HEK293 (cell line): ENCODE data around the gene ATRNL1.

Experiments used
- CTCF ChIA-PET: fragments of 350-600 bp; formaldehyde crosslinking; extraction: SDS; loops from one replicate; lab custom pipeline; 2021; ENCODE audit warnings: antibody characterized with exemption; lab: Yijun Ruan, JAX
- POLR2A ChIA-PET: fragments of 300-600 bp; formaldehyde crosslinking; extraction: SDS; loops from one replicate; lab custom pipeline; 2020; ENCODE audit warnings: antibody characterized with exemption, inconsistent platforms; lab: Yijun Ruan, JAX
- H3K27ac ChIP-seq: fragments of 200-500 bp; sonication (Bioruptor generic); 2 replicates; pipeline ENCODE4 v1.5.1; 2014; ENCODE audit warnings: low read depth, low read length, control low read depth, inconsistent platforms; ENCODE audit errors: extremely low read depth
- H3K36me3 ChIP-seq, 2 experiments: fragments of 200-500 bp in 1 of 2; sonication (Bioruptor generic) in 1 of 2; 1 replicate in 1 of 2; 2 replicates in 1 of 2; pipeline ENCODE4 v1.5.1; 2014 to 2017; ENCODE audit warnings: inconsistent platforms in 2 of 2, low read length in 2 of 2; ENCODE audit not compliant: control insufficient read depth in 2 of 2, insufficient read depth in 1 of 2
- H3K4me1 ChIP-seq: fragments of 200-500 bp; sonication (Bioruptor generic); 2 replicates; pipeline ENCODE4 v1.5.1; 2014; ENCODE audit warnings: mild to moderate bottlenecking, low read length, inconsistent platforms; ENCODE audit not compliant: control insufficient read depth, insufficient read depth
- H3K4me3 ChIP-seq: 2 replicates; pipeline ENCODE4 v1.5.1; 2011; ENCODE audit warnings: low read depth, mild to moderate bottlenecking, control low read depth, low read length, moderate library complexity
- H3K9me3 ChIP-seq: fragments of 200-500 bp; sonication (Bioruptor generic); 2 replicates; pipeline ENCODE4 v1.5.1; 2014; ENCODE audit warnings: low read depth, low read length, inconsistent platforms; ENCODE audit not compliant: control insufficient read depth, insufficient read depth
- MYNN ChIP-seq: fragments of 450-650 bp; formaldehyde crosslinking; IDR thresholded peaks from 2 replicates; pipeline ENCODE4 v1.5.1; 2016; ENCODE audit warnings: missing biosample characterization, missing genetic modification characterization, borderline replicate concordance
- OSR2 ChIP-seq: fragments of 450-650 bp; formaldehyde crosslinking; IDR thresholded peaks from 2 replicates; pipeline ENCODE4 v1.5.1; 2016; ENCODE audit warnings: missing biosample characterization, missing genetic modification characterization
- SALL2 ChIP-seq: fragments of 450-650 bp; formaldehyde crosslinking; IDR thresholded peaks from 2 replicates; pipeline ENCODE4 v1.5.0; 2017; ENCODE audit warnings: missing biosample characterization, mild to moderate bottlenecking, missing genetic modification characterization, borderline replicate concordance
- SP3 ChIP-seq: fragments of 450-650 bp; formaldehyde crosslinking; IDR thresholded peaks from 2 replicates; pipeline ENCODE4 v1.5.1; 2016; ENCODE audit warnings: missing biosample characterization, missing genetic modification characterization
- TRIM28 ChIP-seq: IDR thresholded peaks from 2 replicates; pipeline ENCODE4 v1.6.1; 2011; ENCODE audit warnings: low read length, control low read depth, borderline replicate concordance
- ZBTB26 ChIP-seq: fragments of 450-650 bp; formaldehyde crosslinking; optimal IDR thresholded peaks from 2 replicates; pipeline ENCODE3; 2016; ENCODE audit warnings: missing biosample characterization, mild to moderate bottlenecking, missing genetic modification characterization
- ZBTB48 ChIP-seq: fragments of 450-650 bp; formaldehyde crosslinking; IDR thresholded peaks from 2 replicates; pipeline ENCODE4 v1.5.1; 2016; ENCODE audit warnings: missing biosample characterization, missing genetic modification characterization
- ZNF112 ChIP-seq: fragments of 450-650 bp; formaldehyde crosslinking; IDR thresholded peaks from 2 replicates; pipeline ENCODE4 v1.5.0; 2017; ENCODE audit warnings: missing biosample characterization, missing genetic modification characterization
- ZNF133 ChIP-seq: fragments of 450-650 bp; formaldehyde crosslinking; IDR thresholded peaks from 2 replicates; pipeline ENCODE4 v1.5.1; 2016; ENCODE audit warnings: missing biosample characterization, missing genetic modification characterization
- ZNF157 ChIP-seq: fragments of 450-650 bp; formaldehyde crosslinking; IDR thresholded peaks from 2 replicates; pipeline ENCODE4 v1.5.1; 2016; ENCODE audit warnings: missing biosample characterization, missing genetic modification characterization
- ZNF16 ChIP-seq: fragments of 450-650 bp; formaldehyde crosslinking; IDR thresholded peaks from 2 replicates; pipeline ENCODE4 v1.5.1; 2016; ENCODE audit warnings: low read depth, missing biosample characterization, missing genetic modification characterization
- ZNF280C ChIP-seq: fragments of 450-650 bp; formaldehyde crosslinking; IDR thresholded peaks from 2 replicates; pipeline ENCODE4 v1.5.1; 2016; ENCODE audit warnings: missing biosample characterization, missing genetic modification characterization
- ZNF544 ChIP-seq: fragments of 450-650 bp; formaldehyde crosslinking; IDR thresholded peaks from 2 replicates; pipeline ENCODE4 v1.5.0; 2017; ENCODE audit warnings: missing biosample characterization, missing genetic modification characterization
- ZNF560 ChIP-seq: fragments of 450-650 bp; formaldehyde crosslinking; IDR thresholded peaks from 2 replicates; pipeline ENCODE4 v1.5.1; 2017; ENCODE audit warnings: missing biosample characterization, missing genetic modification characterization, borderline replicate concordance
- ZNF561 ChIP-seq: fragments of 450-650 bp; IDR thresholded peaks from 2 replicates; pipeline ENCODE4 v1.5.1; 2018; ENCODE audit warnings: missing biosample characterization, missing genetic modification characterization, borderline replicate concordance
- ZNF610 ChIP-seq: fragments of 450-650 bp; formaldehyde crosslinking; IDR thresholded peaks from 2 replicates; pipeline ENCODE4 v1.5.1; 2016; ENCODE audit warnings: missing biosample characterization, missing genetic modification characterization, borderline replicate concordance
- ZNF654 ChIP-seq: fragments of 450-650 bp; formaldehyde crosslinking; IDR thresholded peaks from 2 replicates; pipeline ENCODE4 v1.5.1; 2016; ENCODE audit warnings: low read depth, missing biosample characterization, missing genetic modification characterization
- ZNF704 ChIP-seq: fragments of 450-650 bp; formaldehyde crosslinking; IDR thresholded peaks from 2 replicates; pipeline ENCODE4 v1.5.1; 2016; ENCODE audit warnings: missing biosample characterization, missing genetic modification characterization
- TF ChIP-seq, protein P1 (sequence below): fragments of 450-650 bp; formaldehyde crosslinking; IDR thresholded peaks from 2 replicates; pipeline ENCODE4 v1.5.1; 2016; ENCODE audit warnings: missing biosample characterization, missing genetic modification characterization
- TF ChIP-seq, protein P2 (sequence below): fragments of 450-650 bp; formaldehyde crosslinking; IDR thresholded peaks from 2 replicates; pipeline ENCODE4 v1.5.1; 2016; ENCODE audit warnings: missing biosample characterization, missing genetic modification characterization
- TF ChIP-seq, protein P3 (sequence below): fragments of 450-650 bp; formaldehyde crosslinking; IDR thresholded peaks from 2 replicates; pipeline ENCODE4 v1.5.1; 2017; ENCODE audit warnings: missing biosample characterization, missing genetic modification characterization
- TF ChIP-seq, protein P4 (sequence below): sonication (generic); formaldehyde crosslinking; IDR thresholded peaks from 2 replicates; pipeline ENCODE4 v1.8.1; 2022; ENCODE audit warnings: mild to moderate bottlenecking, moderate library complexity, missing genetic modification reagents

ATRNL1 gene

GRCh38 chr10:115572740-115573455, 479.7 kb downstream of the ATRNL1 start:
- ChIA-PET CTCF (interaction anchor here (0.6 to 1.5 kb wide), 9 partner anchors 8 to 950 kb away, joined by 3 to 5 read pairs (median 3); no protein-coding TSS in a partner anchor), POLR2A (no interaction called here)
- Histone ChIP-seq H3K36me3 (no peaks in the 10 kb centered on the region), H3K4me3 (no peak overlapping the region), H3K4me1 (no peaks in the 10 kb centered on the region), H3K27ac (no peak overlapping the region), H3K9me3 (no peaks in the 10 kb centered on the region)
- TF ChIP-seq, protein P1, sequence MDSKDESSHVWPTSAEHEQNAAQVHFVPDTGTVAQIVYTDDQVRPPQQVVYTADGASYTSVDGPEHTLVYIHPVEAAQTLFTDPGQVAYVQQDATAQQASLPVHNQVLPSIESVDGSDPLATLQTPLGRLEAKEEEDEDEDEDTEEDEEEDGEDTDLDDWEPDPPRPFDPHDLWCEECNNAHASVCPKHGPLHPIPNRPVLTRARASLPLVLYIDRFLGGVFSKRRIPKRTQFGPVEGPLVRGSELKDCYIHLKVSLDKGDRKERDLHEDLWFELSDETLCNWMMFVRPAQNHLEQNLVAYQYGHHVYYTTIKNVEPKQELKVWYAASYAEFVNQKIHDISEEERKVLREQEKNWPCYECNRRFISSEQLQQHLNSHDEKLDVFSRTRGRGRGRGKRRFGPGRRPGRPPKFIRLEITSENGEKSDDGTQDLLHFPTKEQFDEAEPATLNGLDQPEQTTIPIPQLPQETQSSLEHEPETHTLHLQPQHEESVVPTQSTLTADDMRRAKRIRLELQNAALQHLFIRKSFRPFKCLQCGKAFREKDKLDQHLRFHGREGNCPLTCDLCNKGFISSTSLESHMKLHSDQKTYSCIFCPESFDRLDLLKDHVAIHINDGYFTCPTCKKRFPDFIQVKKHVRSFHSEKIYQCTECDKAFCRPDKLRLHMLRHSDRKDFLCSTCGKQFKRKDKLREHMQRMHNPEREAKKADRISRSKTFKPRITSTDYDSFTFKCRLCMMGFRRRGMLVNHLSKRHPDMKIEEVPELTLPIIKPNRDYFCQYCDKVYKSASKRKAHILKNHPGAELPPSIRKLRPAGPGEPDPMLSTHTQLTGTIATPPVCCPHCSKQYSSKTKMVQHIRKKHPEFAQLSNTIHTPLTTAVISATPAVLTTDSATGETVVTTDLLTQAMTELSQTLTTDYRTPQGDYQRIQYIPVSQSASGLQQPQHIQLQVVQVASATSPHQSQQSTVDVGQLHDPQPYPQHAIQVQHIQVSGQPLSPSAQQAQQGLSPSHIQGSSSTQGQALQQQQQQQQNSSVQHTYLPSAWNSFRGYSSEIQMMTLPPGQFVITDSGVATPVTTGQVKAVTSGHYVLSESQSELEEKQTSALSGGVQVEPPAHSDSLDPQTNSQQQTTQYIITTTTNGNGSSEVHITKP (tag by site-specific recombination) = no peak
- no peak for TF ChIP-seq ZNF16
- TF ChIP-seq ZNF654 (tag by site-specific recombination) = peak; percentile 17; the same call in 1 of the 2 replicates
- no peak for TF ChIP-seq ZBTB26 (tag by site-specific recombination)

- POLR2A ChIA-PET = no interaction called here
- no peak overlapping the region for H3K4me3 ChIP-seq
- no peaks in the 10 kb centered on the region for H3K36me3 ChIP-seq
- CTCF ChIA-PET = no interaction called here
- no peak overlapping the region for H3K27ac ChIP-seq
- H3K4me1 ChIP-seq = no peaks in the 10 kb centered on the region
- no peaks in the 10 kb centered on the region for H3K9me3 ChIP-seq
- no peak for TF ChIP-seq TRIM28
- TF ChIP-seq MYNN (tag by site-specific recombination) = no peak
- TF ChIP-seq, protein P2, sequence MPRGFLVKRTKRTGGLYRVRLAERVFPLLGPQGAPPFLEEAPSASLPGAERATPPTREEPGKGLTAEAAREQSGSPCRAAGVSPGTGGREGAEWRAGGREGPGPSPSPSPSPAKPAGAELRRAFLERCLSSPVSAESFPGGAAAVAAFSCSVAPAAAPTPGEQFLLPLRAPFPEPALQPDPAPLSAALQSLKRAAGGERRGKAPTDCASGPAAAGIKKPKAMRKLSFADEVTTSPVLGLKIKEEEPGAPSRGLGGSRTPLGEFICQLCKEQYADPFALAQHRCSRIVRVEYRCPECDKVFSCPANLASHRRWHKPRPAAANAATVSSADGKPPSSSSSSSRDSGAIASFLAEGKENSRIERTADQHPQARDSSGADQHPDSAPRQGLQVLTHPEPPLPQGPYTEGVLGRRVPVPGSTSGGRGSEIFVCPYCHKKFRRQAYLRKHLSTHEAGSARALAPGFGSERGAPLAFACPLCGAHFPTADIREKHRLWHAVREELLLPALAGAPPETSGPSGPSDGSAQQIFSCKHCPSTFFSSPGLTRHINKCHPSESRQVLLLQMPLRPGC (tag by site-specific recombination) = no peak
- no peak for TF ChIP-seq ZNF157 (tag by site-specific recombination)
- no peak for TF ChIP-seq ZNF561 (tag by site-specific recombination)
- TF ChIP-seq ZNF610 (tag by site-specific recombination) = no peak
- no peak for TF ChIP-seq ZBTB48
- TF ChIP-seq ZNF704 (tag by site-specific recombination) = no peak
- TF ChIP-seq ZNF133 (tag by site-specific recombination) = no peak
- TF ChIP-seq ZNF280C (tag by site-specific recombination) = no peak
- TF ChIP-seq, protein P3, sequence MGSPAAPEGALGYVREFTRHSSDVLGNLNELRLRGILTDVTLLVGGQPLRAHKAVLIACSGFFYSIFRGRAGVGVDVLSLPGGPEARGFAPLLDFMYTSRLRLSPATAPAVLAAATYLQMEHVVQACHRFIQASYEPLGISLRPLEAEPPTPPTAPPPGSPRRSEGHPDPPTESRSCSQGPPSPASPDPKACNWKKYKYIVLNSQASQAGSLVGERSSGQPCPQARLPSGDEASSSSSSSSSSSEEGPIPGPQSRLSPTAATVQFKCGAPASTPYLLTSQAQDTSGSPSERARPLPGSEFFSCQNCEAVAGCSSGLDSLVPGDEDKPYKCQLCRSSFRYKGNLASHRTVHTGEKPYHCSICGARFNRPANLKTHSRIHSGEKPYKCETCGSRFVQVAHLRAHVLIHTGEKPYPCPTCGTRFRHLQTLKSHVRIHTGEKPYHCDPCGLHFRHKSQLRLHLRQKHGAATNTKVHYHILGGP (tag by site-specific recombination) = no peak
- TF ChIP-seq OSR2 (tag by site-specific recombination) = no peak
- no peak for TF ChIP-seq SP3 (tag by site-specific recombination)
- no peak for TF ChIP-seq ZNF560 (tag by site-specific recombination)
- no peak for TF ChIP-seq ZNF112 (tag by site-specific recombination)
- no peak for TF ChIP-seq ZNF544 (tag by site-specific recombination)
- no peak for TF ChIP-seq SALL2 (tag by site-specific recombination)
- TF ChIP-seq, protein P4, sequence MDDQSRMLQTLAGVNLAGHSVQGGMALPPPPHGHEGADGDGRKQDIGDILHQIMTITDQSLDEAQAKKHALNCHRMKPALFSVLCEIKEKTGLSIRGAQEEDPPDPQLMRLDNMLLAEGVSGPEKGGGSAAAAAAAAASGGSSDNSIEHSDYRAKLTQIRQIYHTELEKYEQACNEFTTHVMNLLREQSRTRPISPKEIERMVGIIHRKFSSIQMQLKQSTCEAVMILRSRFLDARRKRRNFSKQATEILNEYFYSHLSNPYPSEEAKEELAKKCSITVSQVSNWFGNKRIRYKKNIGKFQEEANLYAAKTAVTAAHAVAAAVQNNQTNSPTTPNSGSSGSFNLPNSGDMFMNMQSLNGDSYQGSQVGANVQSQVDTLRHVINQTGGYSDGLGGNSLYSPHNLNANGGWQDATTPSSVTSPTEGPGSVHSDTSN (CRISPR knock-in tag) = no peak
These were observed 487.1 kb downstream of the ATRNL1 start for GRCh38 chr10:115580239-115580638.
